DND-41 (cell line): Measurements from ENCODE around the gene KLF16.

Experiments used
- ATAC-seq: fragments of 200-7000 bp; cut with Tn5 transposase; 3 replicates; pipeline ENCODE4 v1.9.1; 2021; ENCODE audit warnings: low read depth; ENCODE audit not compliant: insufficient read depth
- DNase-seq: peaks from one replicate; pipeline ENCODE4 v3.0.0-alpha.2; 2020
- H2AFZ ChIP-seq: 2 replicates; pipeline ENCODE4 v1.6.0; 2012; ENCODE audit warnings: low read depth, low read length
- H3K27ac ChIP-seq: 2 replicates; pipeline ENCODE4 v1.5.1; 2012; ENCODE audit warnings: low read length, inconsistent platforms
- H3K27me3 ChIP-seq: fragments of 200-600 bp; sonication (generic); 2 replicates; pipeline ENCODE4 v1.6.0; 2012; ENCODE audit warnings: low read length, mild to moderate bottlenecking, inconsistent platforms; ENCODE audit not compliant: insufficient read depth, poor library complexity
- H3K36me3 ChIP-seq: 2 replicates; pipeline ENCODE4 v1.5.1; 2012; ENCODE audit warnings: low read length, inconsistent platforms; ENCODE audit not compliant: insufficient read depth
- H3K4me1 ChIP-seq: 2 replicates; pipeline ENCODE4 v1.5.1; 2012; ENCODE audit warnings: mild to moderate bottlenecking, low read length; ENCODE audit not compliant: insufficient read depth
- H3K4me2 ChIP-seq: 2 replicates; pipeline ENCODE4 v1.6.0; 2012; ENCODE audit warnings: mild to moderate bottlenecking, moderate library complexity, low read length, inconsistent platforms; ENCODE audit not compliant: insufficient read depth
- H3K4me3 ChIP-seq, 2 experiments: fragments of 200-600 bp in 1 of 2; shearing (Covaris generic) in 1 of 2; 2 replicates each; pipeline ENCODE4 v1.5.1; 2012 to 2016; ENCODE audit warnings: inconsistent platforms in 2 of 2, low read length in 2 of 2, mild to moderate bottlenecking in 2 of 2, low read depth in 1 of 2, moderate library complexity in 1 of 2
- H3K79me2 ChIP-seq: 2 replicates; pipeline ENCODE4 v1.6.0; 2012; ENCODE audit warnings: low read length, inconsistent platforms; ENCODE audit not compliant: insufficient read depth
- H3K9ac ChIP-seq: 2 replicates; pipeline ENCODE4 v1.6.0; 2012; ENCODE audit warnings: low read depth, mild to moderate bottlenecking, inconsistent platforms, low read length, moderate library complexity
- H3K9me3 ChIP-seq: 2 replicates; pipeline ENCODE4 v1.5.1; 2012; ENCODE audit warnings: low read length, moderate library complexity, mild to moderate bottlenecking, inconsistent platforms; ENCODE audit not compliant: insufficient read depth, severe bottlenecking
- H4K20me1 ChIP-seq: 2 replicates; pipeline ENCODE4 v1.6.0; 2012; ENCODE audit warnings: low read length; ENCODE audit not compliant: insufficient read depth
- EZH2 ChIP-seq: IDR thresholded peaks from 3 replicates; pipeline ENCODE4 v1.6.1; 2012; ENCODE audit warnings: borderline replicate concordance, low read depth, mild to moderate bottlenecking, moderate library complexity, low read length, inconsistent platforms; ENCODE audit not compliant: severe bottlenecking
- TF ChIP-seq, protein P1 (sequence below): IDR thresholded peaks from 2 replicates; pipeline ENCODE4 v1.5.1; 2012; ENCODE audit warnings: borderline replicate concordance, low read length, moderate library complexity, mild to moderate bottlenecking; ENCODE audit not compliant: poor library complexity, severe bottlenecking; ENCODE audit errors: extremely low read depth

KLF16 gene

GRCh38 chr19:1833540-1833939 is 29.8 kb downstream of the KLF16 start:
- ATAC-seq (no peak), DNase-seq (no peak)
- Histone ChIP-seq H3K79me2 (peaks cover 90% of the 10 kb centered on the region), H3K9me3 (no peaks in the 10 kb centered on the region), H3K27ac (no peak overlapping the region), H3K36me3 (peaks cover 57% of the 10 kb centered on the region), H4K20me1 (peaks cover 84% of the 10 kb centered on the region), H3K27me3 (no peaks in the 10 kb centered on the region), H2AFZ (no peak overlapping the region), H3K4me2 (no peak overlapping the region), H3K4me1 (no peaks in the 10 kb centered on the region), H3K9ac (no peak overlapping the region), H3K4me3 (no peak overlapping the region)
- TF ChIP-seq EZH2, result no peak
- TF ChIP-seq, protein P1, sequence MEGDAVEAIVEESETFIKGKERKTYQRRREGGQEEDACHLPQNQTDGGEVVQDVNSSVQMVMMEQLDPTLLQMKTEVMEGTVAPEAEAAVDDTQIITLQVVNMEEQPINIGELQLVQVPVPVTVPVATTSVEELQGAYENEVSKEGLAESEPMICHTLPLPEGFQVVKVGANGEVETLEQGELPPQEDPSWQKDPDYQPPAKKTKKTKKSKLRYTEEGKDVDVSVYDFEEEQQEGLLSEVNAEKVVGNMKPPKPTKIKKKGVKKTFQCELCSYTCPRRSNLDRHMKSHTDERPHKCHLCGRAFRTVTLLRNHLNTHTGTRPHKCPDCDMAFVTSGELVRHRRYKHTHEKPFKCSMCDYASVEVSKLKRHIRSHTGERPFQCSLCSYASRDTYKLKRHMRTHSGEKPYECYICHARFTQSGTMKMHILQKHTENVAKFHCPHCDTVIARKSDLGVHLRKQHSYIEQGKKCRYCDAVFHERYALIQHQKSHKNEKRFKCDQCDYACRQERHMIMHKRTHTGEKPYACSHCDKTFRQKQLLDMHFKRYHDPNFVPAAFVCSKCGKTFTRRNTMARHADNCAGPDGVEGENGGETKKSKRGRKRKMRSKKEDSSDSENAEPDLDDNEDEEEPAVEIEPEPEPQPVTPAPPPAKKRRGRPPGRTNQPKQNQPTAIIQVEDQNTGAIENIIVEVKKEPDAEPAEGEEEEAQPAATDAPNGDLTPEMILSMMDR, result no peak

DNA sequence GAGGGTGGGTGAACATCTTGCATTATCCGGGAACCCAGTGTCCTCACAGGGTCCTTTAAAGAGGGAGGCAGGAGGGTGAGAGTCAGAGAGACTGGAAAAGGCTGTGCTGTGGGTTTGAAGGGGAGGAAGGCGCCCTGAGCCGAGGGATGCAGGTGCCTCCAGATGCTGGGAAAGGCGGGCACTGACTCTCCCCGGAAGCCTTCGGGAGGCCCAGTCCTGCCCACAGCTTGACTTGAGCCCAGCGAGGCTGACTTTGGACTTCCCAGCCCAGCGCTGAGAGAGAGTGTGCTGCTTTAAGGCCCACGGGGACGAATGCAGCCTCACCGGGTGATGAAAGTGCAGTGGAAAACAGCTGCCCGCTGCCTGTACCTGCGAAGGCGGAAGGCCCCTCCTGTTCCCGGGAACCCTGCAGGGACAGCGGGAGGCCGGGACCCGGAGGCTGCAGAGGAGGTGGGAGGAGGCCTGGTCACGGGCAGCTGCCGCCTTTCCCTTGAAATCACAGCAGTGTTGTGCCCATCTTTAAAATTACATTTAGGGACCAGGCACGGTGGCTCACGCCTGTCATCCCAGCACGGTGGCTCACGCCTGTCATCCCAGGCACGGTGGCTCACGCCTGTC is 31.2 kb downstream of the KLF16 start:
- peaks cover 77% of the 10 kb centered on the region for H4K20me1 ChIP-seq
- no peak overlapping the region for H3K4me3 ChIP-seq
- no peak for DNase-seq
- no peak overlapping the region for H3K4me2 ChIP-seq
- H3K27me3 ChIP-seq, result no peaks in the 10 kb centered on the region
- no peaks in the 10 kb centered on the region for H3K4me1 ChIP-seq
- no peak overlapping the region for H2AFZ ChIP-seq
- no peak for TF ChIP-seq EZH2
- TF ChIP-seq, protein P1, result no peak
- H3K27ac ChIP-seq, result no peak overlapping the region
- H3K9me3 ChIP-seq, result no peaks in the 10 kb centered on the region
- peaks cover 60% of the 10 kb centered on the region for H3K36me3 ChIP-seq
- H3K9ac ChIP-seq, result no peak overlapping the region
- H3K79me2 ChIP-seq, result peaks cover 78% of the 10 kb centered on the region
- no peak for ATAC-seq

DNA sequence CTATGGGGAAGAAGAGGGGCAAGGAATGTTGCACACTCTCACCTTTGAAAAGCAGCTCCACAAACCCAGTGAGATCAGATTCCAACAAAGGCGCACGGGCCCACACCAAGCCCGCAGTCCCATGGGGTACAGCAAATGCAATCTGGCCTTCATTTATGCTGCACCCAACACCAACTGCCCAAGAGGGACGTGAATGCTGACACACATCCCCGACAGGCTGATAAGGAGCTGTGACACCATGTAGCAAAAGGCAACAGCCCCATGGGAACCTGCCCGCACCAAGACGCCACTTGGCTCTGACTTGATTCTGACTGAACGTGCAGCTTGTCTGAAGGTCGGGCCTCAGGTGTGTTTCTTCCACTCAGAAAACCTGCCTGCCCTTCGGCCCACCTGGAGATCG is 32.4 kb downstream of the KLF16 start:
- no peaks in the 10 kb centered on the region for H3K27me3 ChIP-seq
- H4K20me1 ChIP-seq, result peaks cover 77% of the 10 kb centered on the region
- DNase-seq, result no peak
- no peak overlapping the region for H3K9ac ChIP-seq
- TF ChIP-seq, protein P1, result no peak
- TF ChIP-seq EZH2, result no peak
- H3K4me3 ChIP-seq, result no peak overlapping the region
- H3K79me2 ChIP-seq, result peaks cover 68% of the 10 kb centered on the region
- H3K4me1 ChIP-seq, result no peaks in the 10 kb centered on the region
- H3K27ac ChIP-seq, result no peak overlapping the region
- no peak for ATAC-seq
- H3K4me2 ChIP-seq, result no peak overlapping the region
- no peak overlapping the region for H2AFZ ChIP-seq
- H3K36me3 ChIP-seq, result peaks cover 67% of the 10 kb centered on the region
- H3K9me3 ChIP-seq, result no peaks in the 10 kb centered on the region

GRCh38 chr19:1830568-1830967 is 32.8 kb downstream of the KLF16 start:
- Histone ChIP-seq H3K27ac (no peak overlapping the region), H3K79me2 (peaks cover 67% of the 10 kb centered on the region)

More at GRCh38 chr19:1830568-1830967, 32.8 kb downstream of the KLF16 start:
- no peak for DNase-seq
- ATAC-seq, result no peak
- H3K9ac ChIP-seq, result no peak overlapping the region
- no peak overlapping the region for H3K4me2 ChIP-seq
- TF ChIP-seq, protein P1, result no peak
- TF ChIP-seq EZH2, result no peak
- H3K4me1 ChIP-seq, result no peaks in the 10 kb centered on the region
- H3K9me3 ChIP-seq, result no peaks in the 10 kb centered on the region
- no peak overlapping the region for H2AFZ ChIP-seq
- H4K20me1 ChIP-seq, result peaks cover 77% of the 10 kb centered on the region
- peaks cover 71% of the 10 kb centered on the region for H3K36me3 ChIP-seq
- H3K4me3 ChIP-seq, result no peak overlapping the region
- H3K27me3 ChIP-seq, result no peaks in the 10 kb centered on the region
